Measurements from ENCODE around the gene HPCA. TPM values are rescaled to one million over a fixed set of nuclear protein-coding genes. Genes with fewer than 3 reads are reported as not detected.

The HPCA gene
- total RNA-seq, result not detected

DNA sequence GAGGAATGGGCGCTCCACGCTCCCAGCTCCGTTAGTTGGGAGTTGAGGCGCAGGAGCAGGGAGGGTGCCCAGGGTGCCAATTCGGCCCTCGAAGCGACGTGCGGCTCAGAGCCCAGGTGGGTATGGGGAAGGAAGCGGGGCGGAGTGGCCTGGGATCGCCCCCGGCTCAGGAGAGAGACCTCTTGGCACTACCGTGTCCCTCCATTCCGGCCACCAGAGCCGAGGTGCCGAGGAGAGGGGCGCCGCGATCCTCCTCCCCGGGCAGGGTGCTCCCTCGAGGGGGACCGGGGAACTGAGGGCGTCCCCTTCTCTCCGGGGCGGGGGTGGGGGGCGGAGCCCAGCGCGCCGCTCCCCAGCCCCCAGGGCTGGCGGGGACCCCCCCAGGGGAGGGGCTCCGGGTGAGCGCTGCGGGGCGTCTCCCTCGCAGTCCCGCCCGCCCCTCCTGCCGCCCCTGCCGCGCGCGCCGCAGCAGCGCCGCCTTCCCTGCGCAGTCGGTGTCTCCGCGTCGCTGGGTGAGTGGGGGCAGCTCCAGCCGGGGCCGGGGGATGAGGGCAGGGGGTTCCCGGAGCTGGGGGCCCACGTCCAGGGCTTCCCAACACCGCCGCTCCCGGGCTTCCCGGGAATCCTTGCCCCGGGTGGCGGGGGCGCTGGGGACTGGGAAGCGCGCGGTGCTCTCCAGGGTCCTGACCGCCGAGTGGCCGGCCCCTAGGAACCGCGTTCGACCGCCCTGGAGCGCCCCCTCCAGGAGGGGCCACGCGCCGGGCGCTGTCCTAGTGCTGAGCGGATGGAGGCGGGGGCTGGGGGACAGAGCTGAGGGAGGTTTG lies at the start of gene HPCA:
Gene HPCA, plus strand, starts transcription at position 488 of the 824 bp plus-strand sequence. CDS start 2,408 bp downstream, outside the sequence.
- POLR2A ChIA-PET, result interaction anchor here (1.1 kb wide), 1 partner anchor 11 kb away, joined by 4 read pairs; no protein-coding TSS in a partner anchor
- peaks cover 61% of the 10 kb centered on the region for H3K27me3 Mint-ChIP-seq (ENCODE audit: low read depth)
- no peak within 1 kb of the TSS for H3K27ac Mint-ChIP-seq

DNA sequence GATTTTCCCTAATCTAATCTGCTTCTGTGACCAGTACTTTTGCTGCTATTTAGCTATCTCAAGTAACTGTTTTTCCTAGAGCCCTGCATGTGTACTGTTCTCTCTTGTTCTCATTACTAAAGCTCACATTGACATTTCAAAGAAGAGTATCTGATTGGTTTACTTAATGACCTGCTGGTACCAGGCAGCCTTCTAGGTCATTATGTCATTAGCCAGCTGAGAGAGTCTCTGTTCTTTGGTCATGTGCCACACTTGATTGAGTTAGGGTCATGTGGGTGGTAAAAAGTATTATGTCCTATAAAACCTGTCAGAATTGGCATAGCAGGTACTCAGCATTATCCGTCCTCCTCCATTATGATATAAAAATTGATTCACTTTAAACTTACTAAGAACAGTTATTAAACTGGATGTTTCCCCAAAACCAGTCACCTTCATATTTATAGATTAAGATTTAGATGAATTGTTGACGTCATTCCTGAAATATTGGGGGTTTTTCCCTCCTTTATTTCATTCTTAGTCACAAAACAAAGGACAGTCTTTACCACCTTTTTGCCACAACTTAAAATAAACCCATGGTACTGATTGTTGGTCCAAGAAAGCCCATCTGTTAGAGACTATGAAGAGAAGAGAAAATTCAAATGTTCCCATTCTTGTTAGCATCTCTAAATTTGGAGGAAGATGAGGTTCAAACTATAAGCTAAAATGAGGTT lies 37.8 kb upstream of the HPCA start:
- H3K4me3 Mint-ChIP-seq, result no peak overlapping the region
- H3K4me1 Mint-ChIP-seq (ENCODE audit: low read depth), result no peaks in the 10 kb centered on the region
- no peak for DNase-seq
- H3K27ac Mint-ChIP-seq, result no peak overlapping the region
- H3K36me3 Mint-ChIP-seq (ENCODE audit: low read depth), result peaks cover 37% of the 10 kb centered on the region
- no peaks in the 10 kb centered on the region for H3K27me3 Mint-ChIP-seq (ENCODE audit: low read depth)
- ChIA-PET POLR2A (no interaction called here), CTCF (no interaction called here)
- ATAC-seq, result no peak
- no peaks in the 10 kb centered on the region for H3K9me3 Mint-ChIP-seq (ENCODE audit: insufficient read depth)

More for the DNA sequence above, at the start of gene HPCA:
- peaks cover 3% of the 10 kb centered on the region for H3K4me1 Mint-ChIP-seq (ENCODE audit: low read depth)
- H3K9me3 Mint-ChIP-seq (ENCODE audit: insufficient read depth), result no peaks in the 10 kb centered on the region
- CTCF ChIA-PET, result interaction anchor here (0.6 to 2.5 kb wide), 9 partner anchors 10 to 283 kb away, joined by 3 to 11 read pairs (median 3); no protein-coding TSS in a partner anchor
- DNase-seq (peak; percentile 69), ATAC-seq (peak; percentile 82)
- H3K36me3 Mint-ChIP-seq (ENCODE audit: low read depth), result no peaks in the 10 kb centered on the region
- H3K4me3 Mint-ChIP-seq, result no peak within 1 kb of the TSS

DNA sequence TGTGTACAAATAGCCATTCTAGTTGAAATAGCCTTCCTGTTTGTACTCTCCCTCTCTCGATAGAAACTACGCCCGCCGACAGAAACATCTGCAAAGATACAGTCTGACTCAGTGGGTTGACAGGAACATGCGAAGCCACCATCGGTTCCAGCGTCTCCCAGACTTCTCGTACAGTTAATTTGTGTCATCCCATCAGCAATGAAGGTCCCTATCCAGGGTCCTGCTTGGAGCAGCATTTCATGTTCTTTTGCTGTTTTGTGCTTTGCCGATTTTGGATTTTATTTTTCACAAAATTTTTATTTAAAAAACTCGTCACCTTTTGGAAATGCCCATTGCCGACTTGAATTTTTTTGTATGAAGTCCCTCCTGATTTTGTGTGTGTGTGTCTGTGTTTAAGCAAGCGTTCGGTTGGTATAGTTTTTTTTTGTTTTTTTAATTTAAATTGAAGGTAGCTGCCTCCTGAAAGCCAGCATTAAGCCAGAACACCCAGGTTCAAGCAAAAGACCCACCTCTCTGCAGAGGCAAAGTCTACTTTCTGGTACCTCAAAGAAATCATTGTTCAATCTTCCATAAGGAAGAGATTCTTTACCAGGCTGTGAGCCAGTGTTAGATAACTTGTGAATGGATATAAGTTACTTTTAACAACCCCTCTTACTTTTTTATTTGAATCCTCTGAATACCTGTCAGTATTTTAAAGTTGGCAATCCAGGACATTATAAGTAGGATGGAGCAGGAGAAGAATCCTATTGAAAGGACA lies 30.3 kb upstream of the HPCA start:
- H3K27me3 Mint-ChIP-seq (ENCODE audit: low read depth), result no peaks in the 10 kb centered on the region
- DNase-seq (no peak), ATAC-seq (no peak)
- CTCF ChIA-PET, result no interaction called here
- POLR2A ChIA-PET, result no interaction called here
- H3K36me3 Mint-ChIP-seq (ENCODE audit: low read depth), result peaks cover 55% of the 10 kb centered on the region
- no peak overlapping the region for H3K4me3 Mint-ChIP-seq
- no peak overlapping the region for H3K27ac Mint-ChIP-seq
- H3K4me1 Mint-ChIP-seq (ENCODE audit: low read depth), result no peaks in the 10 kb centered on the region
- H3K9me3 Mint-ChIP-seq (ENCODE audit: insufficient read depth), result no peaks in the 10 kb centered on the region

DNA sequence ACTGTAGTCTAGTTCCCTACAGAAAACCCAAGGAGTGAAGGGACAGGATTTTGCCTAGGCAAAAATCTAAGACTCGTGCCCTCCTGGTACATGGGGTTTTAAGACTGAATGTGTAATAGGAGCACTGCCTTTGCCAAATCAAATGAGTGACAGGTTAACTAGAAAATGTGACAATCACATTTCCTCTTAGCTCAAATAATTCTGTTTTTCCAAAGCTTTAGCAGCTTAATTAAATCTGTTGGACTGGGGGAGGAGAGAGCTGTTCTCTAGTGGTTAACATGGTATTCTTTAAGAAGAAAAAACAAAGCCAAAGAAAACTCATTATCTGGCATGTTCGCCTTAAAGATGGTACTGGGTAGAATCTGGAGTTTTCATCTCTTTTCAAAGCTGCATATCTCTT lies 28.2 kb upstream of the HPCA start:
- no peaks in the 10 kb centered on the region for H3K4me1 Mint-ChIP-seq (ENCODE audit: low read depth)
- no peak overlapping the region for H3K4me3 Mint-ChIP-seq
- no peaks in the 10 kb centered on the region for H3K27me3 Mint-ChIP-seq (ENCODE audit: low read depth)
- no peak for ATAC-seq
- DNase-seq, result no peak
- CTCF ChIA-PET, result no interaction called here
- no peaks in the 10 kb centered on the region for H3K9me3 Mint-ChIP-seq (ENCODE audit: insufficient read depth)
- POLR2A ChIA-PET, result interaction anchor here (0.6 kb wide), 1 partner anchor 78 kb away, joined by 4 read pairs; no protein-coding TSS in a partner anchor
- H3K36me3 Mint-ChIP-seq (ENCODE audit: low read depth), result peaks cover 59% of the 10 kb centered on the region
- no peak overlapping the region for H3K27ac Mint-ChIP-seq

DNA sequence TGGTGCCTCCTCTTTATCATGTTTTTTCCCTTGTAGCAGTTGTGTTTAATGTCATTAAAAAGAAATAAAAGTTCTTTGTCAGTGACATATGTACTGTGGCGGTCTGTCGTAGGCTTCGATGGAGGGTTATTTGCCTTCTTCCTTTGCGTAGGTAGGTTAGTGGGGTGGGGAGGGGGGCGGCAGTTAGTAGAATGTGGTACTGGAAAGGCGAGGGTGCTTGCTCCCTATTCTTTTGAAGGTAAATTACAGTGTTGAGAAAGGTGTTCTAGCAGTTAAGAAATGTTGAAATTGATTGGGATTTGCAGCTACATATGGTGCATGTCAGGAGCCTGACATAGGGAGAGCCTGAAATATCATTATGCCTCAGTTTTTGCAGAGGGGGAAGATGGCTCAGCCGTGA lies 27.5 kb upstream of the HPCA start:
- peaks cover 55% of the 10 kb centered on the region for H3K36me3 Mint-ChIP-seq (ENCODE audit: low read depth)
- no peaks in the 10 kb centered on the region for H3K27me3 Mint-ChIP-seq (ENCODE audit: low read depth)
- no peak overlapping the region for H3K4me3 Mint-ChIP-seq
- H3K27ac Mint-ChIP-seq, result no peak overlapping the region
- H3K4me1 Mint-ChIP-seq (ENCODE audit: low read depth), result no peaks in the 10 kb centered on the region
- POLR2A ChIA-PET, result interaction anchor here (0.6 kb wide), 1 partner anchor 487 kb away, joined by 3 read pairs; no protein-coding TSS in a partner anchor
- no peaks in the 10 kb centered on the region for H3K9me3 Mint-ChIP-seq (ENCODE audit: insufficient read depth)
- DNase-seq (no peak), ATAC-seq (no peak)
- CTCF ChIA-PET, result no interaction called here

DNA sequence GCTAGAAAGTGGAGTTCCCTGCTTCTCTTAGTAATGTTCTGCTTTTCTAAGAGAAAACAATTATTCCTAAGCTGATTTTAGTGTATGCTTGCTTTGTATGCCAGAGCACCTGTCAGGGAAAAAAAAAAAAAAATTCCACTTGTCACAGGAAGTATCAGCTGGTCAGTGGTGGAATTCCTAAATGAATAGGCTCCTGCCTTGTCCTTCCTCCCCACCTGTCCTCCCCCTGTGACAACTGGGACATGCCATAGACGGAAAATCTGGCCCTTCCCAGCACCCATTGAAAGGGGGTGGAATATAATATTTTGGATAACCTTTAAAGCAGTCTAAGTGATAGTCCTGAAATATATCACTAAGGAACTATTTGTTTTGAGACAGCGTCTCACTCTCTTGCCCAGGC lies 26.4 kb upstream of the HPCA start:
- H3K9me3 Mint-ChIP-seq (ENCODE audit: insufficient read depth), result no peaks in the 10 kb centered on the region
- CTCF ChIA-PET, result interaction anchor here (1.1 to 1.4 kb wide), 2 partner anchors 17 to 148 kb away, joined by 3 to 5 read pairs; no protein-coding TSS in a partner anchor
- POLR2A ChIA-PET, result no interaction called here
- H3K36me3 Mint-ChIP-seq (ENCODE audit: low read depth), result peaks cover 46% of the 10 kb centered on the region
- no peaks in the 10 kb centered on the region for H3K27me3 Mint-ChIP-seq (ENCODE audit: low read depth)
- H3K4me1 Mint-ChIP-seq (ENCODE audit: low read depth), result no peaks in the 10 kb centered on the region
- DNase-seq (no peak), ATAC-seq (no peak)
- H3K27ac Mint-ChIP-seq, result no peak overlapping the region
- H3K4me3 Mint-ChIP-seq, result no peak overlapping the region

DNA sequence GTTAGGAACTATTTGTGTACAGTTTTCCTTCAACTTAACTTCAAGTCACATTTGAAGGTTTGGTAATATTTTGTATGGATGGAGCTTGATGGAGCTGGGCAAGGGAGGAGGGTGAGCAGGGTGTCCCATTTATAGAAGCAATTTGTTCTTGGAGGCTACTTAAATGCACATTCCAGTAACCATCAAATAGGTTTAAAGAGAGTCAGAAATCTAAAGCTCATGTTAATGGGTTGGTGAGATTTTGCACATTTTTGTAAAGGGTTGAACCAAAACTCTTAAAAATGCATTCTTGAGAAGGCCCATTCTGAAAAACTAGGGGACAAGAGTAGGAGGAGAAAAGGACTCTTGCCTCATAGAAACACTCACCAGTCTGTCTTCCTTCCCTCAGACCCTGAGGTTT lies 25.7 kb upstream of the HPCA start:
- ChIA-PET CTCF (interaction anchor here (1.4 kb wide), 1 partner anchor 16 kb away, joined by 5 read pairs; no protein-coding TSS in a partner anchor), POLR2A (no interaction called here)
- DNase-seq (no peak), ATAC-seq (no peak)
- H3K4me1 Mint-ChIP-seq (ENCODE audit: low read depth), result no peaks in the 10 kb centered on the region
- H3K4me3 Mint-ChIP-seq, result no peak overlapping the region
- no peaks in the 10 kb centered on the region for H3K9me3 Mint-ChIP-seq (ENCODE audit: insufficient read depth)
- no peak overlapping the region for H3K27ac Mint-ChIP-seq
- no peaks in the 10 kb centered on the region for H3K27me3 Mint-ChIP-seq (ENCODE audit: low read depth)
- H3K36me3 Mint-ChIP-seq (ENCODE audit: low read depth), result peaks cover 45% of the 10 kb centered on the region

DNA sequence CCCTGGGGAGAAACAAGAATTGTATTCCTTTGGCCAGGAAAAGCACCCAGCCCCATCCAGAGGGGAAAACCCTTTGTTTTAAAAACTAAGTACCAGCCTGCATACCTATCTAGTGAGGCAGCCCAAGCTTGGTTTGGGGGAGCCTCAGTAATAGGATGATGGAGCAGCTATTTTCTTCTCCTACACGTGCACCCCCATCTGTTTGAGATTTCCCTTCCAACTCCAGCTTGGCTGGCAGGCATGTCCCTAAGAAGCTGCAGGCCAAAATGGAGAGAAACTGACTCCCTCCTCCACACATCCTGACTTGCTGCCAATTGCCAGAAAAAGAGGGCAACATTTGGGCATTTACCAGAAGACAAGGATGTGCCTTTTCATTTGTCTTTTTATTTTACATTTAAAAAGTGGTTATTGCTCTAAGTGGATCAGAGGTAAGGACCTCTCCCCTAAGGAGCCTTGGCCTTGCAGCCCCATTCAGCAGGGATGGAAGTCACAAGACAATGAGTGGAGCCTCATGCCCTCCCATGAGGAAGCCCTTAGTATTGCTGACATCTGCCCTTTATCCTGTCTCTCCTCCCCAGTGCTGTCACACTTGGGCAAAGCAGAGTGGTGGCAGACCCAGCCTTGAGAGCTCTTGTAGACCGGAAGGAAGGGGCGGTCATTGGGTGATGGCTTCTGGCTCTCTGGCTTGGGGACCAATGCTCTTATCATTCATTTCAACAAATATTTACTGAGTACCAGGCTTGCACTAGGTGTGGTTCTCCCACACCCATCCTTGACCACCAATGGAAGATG lies 24.2 kb upstream of the HPCA start:
- no peaks in the 10 kb centered on the region for H3K9me3 Mint-ChIP-seq (ENCODE audit: insufficient read depth)
- POLR2A ChIA-PET, result no interaction called here
- no peak overlapping the region for H3K27ac Mint-ChIP-seq
- CTCF ChIA-PET, result interaction anchor here (1.5 to 2.6 kb wide), 3 partner anchors 9 to 150 kb away, joined by 6 to 8 read pairs (median 7); no protein-coding TSS in a partner anchor
- no peak for DNase-seq
- H3K36me3 Mint-ChIP-seq (ENCODE audit: low read depth), result peaks cover 36% of the 10 kb centered on the region
- H3K4me3 Mint-ChIP-seq, result no peak overlapping the region
- no peak for ATAC-seq
- no peaks in the 10 kb centered on the region for H3K4me1 Mint-ChIP-seq (ENCODE audit: low read depth)
- H3K27me3 Mint-ChIP-seq (ENCODE audit: low read depth), result no peaks in the 10 kb centered on the region

DNA sequence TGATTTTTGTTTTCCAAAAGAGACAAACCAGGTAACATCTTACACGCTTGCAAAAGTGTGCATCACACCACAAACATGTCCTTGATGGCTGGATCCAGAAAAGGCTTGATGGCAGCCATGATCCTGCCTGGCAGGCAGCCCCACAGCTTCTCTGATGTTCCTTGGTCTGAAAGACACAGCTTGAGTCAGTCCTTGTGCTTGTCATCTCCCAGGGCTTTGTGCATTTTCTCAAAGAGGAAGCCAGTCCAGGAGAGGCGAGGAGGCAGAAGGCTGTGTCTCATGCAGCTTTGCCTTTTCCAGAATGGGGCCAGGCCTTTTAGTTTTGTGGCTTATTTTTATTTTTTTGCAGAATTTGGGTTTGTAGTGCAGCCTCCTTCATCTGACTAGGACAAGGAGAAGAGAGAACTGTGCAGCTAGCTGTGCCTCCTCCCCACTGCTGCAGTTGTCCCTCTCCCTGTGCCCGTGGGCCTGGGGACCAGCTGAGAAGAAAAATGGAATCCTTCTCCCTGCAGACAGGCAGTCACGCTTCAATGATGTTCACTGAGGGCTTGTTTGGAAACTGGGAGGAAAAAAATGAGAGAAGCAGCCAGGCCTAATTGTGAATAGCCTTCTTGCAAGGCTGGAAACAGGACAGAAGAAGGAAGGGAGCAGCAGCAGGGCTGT lies 22.9 kb upstream of the HPCA start:
- Mint-ChIP-seq H3K27me3 (ENCODE audit: low read depth) (no peaks in the 10 kb centered on the region), H3K27ac (no peak overlapping the region), H3K4me3 (no peak overlapping the region), H3K4me1 (ENCODE audit: low read depth) (no peaks in the 10 kb centered on the region), H3K9me3 (ENCODE audit: insufficient read depth) (no peaks in the 10 kb centered on the region), H3K36me3 (ENCODE audit: low read depth) (peaks cover 29% of the 10 kb centered on the region)
- ATAC-seq (no peak), DNase-seq (no peak)
- CTCF ChIA-PET, result interaction anchor here (1.5 to 2.6 kb wide), 3 partner anchors 8 to 151 kb away, joined by 6 to 8 read pairs (median 7); no protein-coding TSS in a partner anchor
- POLR2A ChIA-PET, result no interaction called here

DNA sequence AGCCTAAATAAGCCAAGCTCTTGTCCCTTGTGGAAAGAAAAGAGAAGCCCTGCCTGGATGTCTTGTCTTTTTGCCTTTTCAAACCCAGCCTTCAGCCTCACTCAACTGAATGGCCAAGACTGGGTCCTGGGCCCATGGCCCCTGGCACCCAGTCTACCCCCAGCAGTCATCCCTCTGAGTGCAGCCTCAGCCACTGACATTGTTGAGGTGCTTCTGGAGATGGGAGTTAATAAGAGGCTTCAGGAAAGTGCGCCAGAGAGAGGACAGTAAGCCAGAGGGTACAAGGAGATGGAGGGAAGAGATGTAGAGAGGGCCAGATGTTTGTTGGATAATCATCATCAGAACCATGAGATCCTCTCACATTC lies 22.4 kb upstream of the HPCA start:
- CTCF ChIA-PET, result interaction anchor here (1.5 to 2.6 kb wide), 3 partner anchors 8 to 152 kb away, joined by 6 to 8 read pairs (median 7); no protein-coding TSS in a partner anchor
- Mint-ChIP-seq H3K4me3 (no peak overlapping the region), H3K27me3 (ENCODE audit: low read depth) (no peaks in the 10 kb centered on the region), H3K27ac (no peak overlapping the region), H3K36me3 (ENCODE audit: low read depth) (peaks cover 25% of the 10 kb centered on the region), H3K4me1 (ENCODE audit: low read depth) (no peaks in the 10 kb centered on the region), H3K9me3 (ENCODE audit: insufficient read depth) (no peaks in the 10 kb centered on the region)
- ATAC-seq (no peak), DNase-seq (no peak)
- POLR2A ChIA-PET, result no interaction called here
